Stomach smooth muscle (tissue), 2 donors: ENCODE measurements around the gene ATP6V0D1.
A peak's percentile ranks its signal among the peaks of the same experiment; 100 is the strongest.

ENCODE experiments used
- H3K27ac ChIP-seq: one replicate; pipeline ENCODE4 v1.7.0; 2013; ENCODE audit warnings: mild to moderate bottlenecking, low read length, inconsistent platforms
- H3K27me3 ChIP-seq, 2 donors: one replicate each; pipeline ENCODE4 v1.7.0; 2013; ENCODE audit warnings: low read length in 2 of 2; ENCODE audit not compliant: insufficient read depth in 2 of 2, control insufficient read depth in 1 of 2
- H3K36me3 ChIP-seq, 2 donors: one replicate each; pipeline ENCODE4 v1.7.0; 2013; ENCODE audit warnings: low read length in 2 of 2; ENCODE audit not compliant: control insufficient read depth in 2 of 2, insufficient read depth in 2 of 2
- H3K4me1 ChIP-seq: one replicate; pipeline ENCODE4 v1.7.0; 2013; ENCODE audit warnings: low read length; ENCODE audit not compliant: control insufficient read depth, insufficient read depth
- H3K4me3 ChIP-seq, 2 donors: one replicate each; pipeline ENCODE4 v1.7.0; 2013; ENCODE audit warnings: low read length in 2 of 2
- H3K9ac ChIP-seq, 2 donors: one replicate each; pipeline ENCODE4 v1.7.0; 2013; ENCODE audit warnings: low read length in 2 of 2, mild to moderate bottlenecking in 1 of 2
- H3K9me3 ChIP-seq, 2 donors: one replicate each; pipeline ENCODE4 v1.7.0; 2013; ENCODE audit warnings: low read length in 2 of 2; ENCODE audit not compliant: control insufficient read depth in 2 of 2
- donor health status: healthy.
- donor health status: Pancreatic carcinoma.

The ATP6V0D1 gene

DNA sequence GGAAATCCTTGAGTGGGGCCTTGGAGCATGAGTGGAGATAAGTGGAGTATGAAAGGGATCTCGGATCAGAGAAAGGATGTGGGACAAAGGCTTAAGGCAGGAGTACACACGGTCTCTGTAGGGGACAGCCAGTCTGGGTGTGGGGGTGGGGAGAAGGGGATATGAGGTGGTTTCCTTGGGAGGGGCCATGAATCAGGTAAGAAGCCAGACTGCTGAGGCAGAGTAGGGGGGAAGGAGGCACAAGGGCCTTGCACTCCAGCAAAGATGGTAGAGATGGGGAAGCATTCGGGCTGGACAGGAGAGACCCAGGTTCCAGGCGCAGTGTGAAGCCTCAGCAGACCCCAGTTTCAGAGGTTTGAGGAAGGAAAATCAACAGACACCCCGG, 48.5 kb downstream of the ATP6V0D1 start:
- Histone ChIP-seq H3K4me1 (peaks cover 20% of the 10 kb centered on the region), H3K4me3 (peak overlapping the region in 1 of 2 donors; percentile 22), H3K27ac (no peak overlapping the region), H3K27me3 (peaks cover 14 to 23% of the 10 kb centered on the region in 2 donors), H3K36me3 (peaks cover under 1 to 3% of the 10 kb centered on the region in 2 donors), H3K9me3 (no peaks in the 10 kb centered on the region), H3K9ac (no peak overlapping the region)

DNA sequence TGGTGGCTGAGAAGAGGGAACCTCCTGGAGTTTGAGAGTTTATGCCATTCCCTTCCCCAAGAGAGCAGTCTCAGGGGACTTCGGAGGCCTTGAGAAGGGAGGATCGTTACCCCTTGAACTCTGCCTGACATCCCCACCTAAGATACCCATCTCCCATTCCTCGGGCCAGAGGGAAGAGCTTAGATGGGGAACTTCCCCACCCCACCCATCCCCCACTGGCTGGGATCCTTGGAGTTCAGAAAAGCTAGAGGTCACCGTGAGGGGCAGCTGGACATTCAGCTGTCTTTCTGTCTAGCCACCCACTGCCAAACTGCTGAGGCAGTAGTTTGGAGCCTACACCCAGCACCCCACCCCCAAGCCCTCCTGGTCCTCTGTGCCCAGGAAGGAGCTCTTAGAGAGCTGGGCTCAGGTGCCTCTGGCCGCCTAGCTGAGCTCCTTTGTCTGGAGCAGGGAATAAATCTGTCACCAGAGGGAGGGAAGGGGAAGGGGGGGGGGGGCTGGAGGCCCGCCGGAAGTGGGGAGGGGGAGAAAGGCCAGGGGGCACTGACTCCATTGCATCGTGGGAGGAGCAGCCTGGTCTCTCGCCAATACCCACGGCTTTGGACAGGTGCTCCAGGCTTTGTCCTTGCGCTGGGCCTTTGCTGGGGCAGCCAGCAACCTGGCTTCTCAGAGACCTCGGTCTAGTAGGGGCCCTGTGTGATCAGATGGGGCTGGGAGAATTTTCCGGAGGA, 49.0 kb downstream of the ATP6V0D1 start:
- peak overlapping the region; percentile 58 to 76 for H3K4me3 ChIP-seq
- H3K27me3 ChIP-seq, result peaks cover 14 to 23% of the 10 kb centered on the region in 2 donors
- H3K9me3 ChIP-seq, result no peaks in the 10 kb centered on the region
- H3K27ac ChIP-seq, result no peak overlapping the region
- peak overlapping the region in 1 of 2 donors; percentile 62 for H3K9ac ChIP-seq
- peaks cover 20% of the 10 kb centered on the region for H3K4me1 ChIP-seq
- H3K36me3 ChIP-seq, result no peaks in the 10 kb centered on the region

DNA sequence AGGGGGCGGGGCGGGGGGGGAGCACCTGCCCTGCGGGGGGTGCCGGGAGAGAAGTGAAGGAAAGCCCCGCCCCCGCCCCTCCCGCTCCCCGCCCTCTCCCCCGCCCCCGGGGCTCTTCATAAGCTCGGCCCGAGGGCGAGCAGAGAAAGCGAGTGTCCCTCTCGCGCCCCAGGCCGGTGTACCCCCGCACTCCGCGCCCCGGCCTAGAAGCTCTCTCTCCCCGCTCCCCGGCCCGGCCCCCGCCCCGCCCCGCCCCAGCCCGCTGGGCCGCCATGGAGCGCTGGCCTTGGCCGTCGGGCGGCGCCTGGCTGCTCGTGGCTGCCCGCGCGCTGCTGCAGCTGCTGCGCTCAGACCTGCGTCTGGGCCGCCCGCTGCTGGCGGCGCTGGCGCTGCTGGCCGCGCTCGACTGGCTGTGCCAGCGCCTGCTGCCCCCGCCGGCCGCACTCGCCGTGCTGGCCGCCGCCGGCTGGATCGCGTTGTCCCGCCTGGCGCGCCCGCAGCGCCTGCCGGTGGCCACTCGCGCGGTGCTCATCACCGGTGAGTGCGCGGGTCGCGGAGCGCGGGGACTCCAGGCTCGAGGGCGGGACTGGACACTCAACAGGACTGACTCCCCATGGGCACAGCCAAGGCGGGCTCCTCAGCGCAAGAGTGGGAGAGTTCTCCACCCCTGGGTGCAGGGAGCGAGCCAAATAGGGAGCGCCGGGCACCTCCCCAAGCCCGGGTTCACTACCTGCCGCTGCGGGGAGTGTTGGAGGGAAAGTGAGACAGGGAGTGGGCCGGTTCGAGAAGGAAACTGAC, 49.8 kb downstream of the ATP6V0D1 start, which contains the start of gene HSD11B2:
Gene HSD11B2 (plus strand): TSS at position 145 of the 798 bp plus-strand sequence. CDS start 128 bp downstream, at position 273.
- Histone ChIP-seq H3K27me3 (peaks cover 14 to 23% of the 10 kb centered on the region in 2 donors), H3K9ac (peak within 1 kb of the TSS in 1 of 2 donors; percentile 62), H3K4me1 (peaks cover 20% of the 10 kb centered on the region), H3K36me3 (no peaks in the 10 kb centered on the region), H3K27ac (no peak within 1 kb of the TSS), H3K4me3 (peak within 1 kb of the TSS; percentile 58 to 76), H3K9me3 (no peaks in the 10 kb centered on the region)

DNA sequence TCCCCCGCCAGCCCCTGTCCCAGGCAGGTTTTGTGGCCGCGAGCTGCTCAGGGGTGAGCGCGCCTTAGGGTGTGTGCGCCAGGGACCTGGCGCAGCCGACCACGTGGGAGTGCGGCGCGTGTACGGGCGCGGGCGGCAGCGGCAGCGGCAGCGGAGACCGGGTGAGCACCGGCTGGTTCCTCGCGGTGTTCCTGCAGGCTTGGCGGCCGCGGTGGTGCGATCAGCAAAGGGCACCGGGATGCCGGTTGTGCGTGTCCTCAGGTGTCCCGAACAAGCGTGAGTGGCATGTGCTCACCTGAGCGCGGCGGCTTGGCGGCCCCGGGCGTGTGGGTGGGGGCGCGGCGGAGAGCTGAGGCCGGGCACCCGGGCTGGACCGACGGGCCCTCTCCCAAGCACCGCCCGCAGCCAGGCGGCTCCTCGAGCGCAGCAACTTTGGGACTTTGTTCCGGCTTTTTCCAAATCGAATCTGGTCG, 50.4 kb downstream of the ATP6V0D1 start:
- no peaks in the 10 kb centered on the region for H3K9me3 ChIP-seq
- peaks cover 20% of the 10 kb centered on the region for H3K4me1 ChIP-seq
- peaks cover 15 to 26% of the 10 kb centered on the region in 2 donors for H3K27me3 ChIP-seq
- H3K27ac ChIP-seq, result no peak overlapping the region
- H3K36me3 ChIP-seq, result no peaks in the 10 kb centered on the region
- H3K9ac ChIP-seq, result peak overlapping the region in 1 of 2 donors; percentile 36
- H3K4me3 ChIP-seq, result peak overlapping the region; percentile 50 to 70

DNA sequence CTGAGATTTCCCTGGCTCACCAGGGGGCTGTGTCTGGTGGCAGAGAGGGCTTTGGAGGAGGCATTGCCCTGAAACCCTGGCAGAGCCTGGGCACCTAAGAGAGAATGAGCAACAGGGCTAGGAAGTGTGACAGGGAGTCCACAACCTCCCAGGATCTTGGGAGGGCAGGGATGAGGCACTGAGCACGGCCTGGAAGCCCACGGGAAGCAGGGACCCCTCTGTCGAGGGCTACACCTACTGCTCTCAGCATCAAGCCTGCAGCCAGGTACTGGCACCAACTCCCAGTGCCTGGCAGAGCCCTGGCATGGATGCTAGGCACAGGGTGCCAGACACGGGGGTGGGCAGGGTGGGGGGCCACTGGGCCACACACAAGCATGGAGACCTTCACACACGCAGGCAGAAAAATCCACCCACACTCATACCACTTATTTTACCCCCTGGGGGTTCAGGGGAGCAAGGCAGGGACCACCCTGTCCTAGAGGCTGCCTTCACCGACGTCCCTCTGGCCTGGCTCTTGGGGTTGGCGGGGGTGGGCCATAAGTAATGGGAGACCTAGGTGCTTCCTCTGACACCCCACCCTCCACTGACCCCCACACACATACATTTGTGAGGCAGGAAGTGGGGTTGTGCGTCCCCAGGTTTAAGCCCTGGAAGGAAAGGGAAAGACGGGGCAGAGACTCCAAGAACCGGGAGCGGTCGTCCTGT, 51.0 kb downstream of the ATP6V0D1 start:
- Histone ChIP-seq H3K27me3 (peaks cover 17 to 27% of the 10 kb centered on the region in 2 donors), H3K4me3 (peak overlapping the region; percentile 50 to 70), H3K27ac (no peak overlapping the region), H3K36me3 (no peaks in the 10 kb centered on the region), H3K4me1 (peaks cover 20% of the 10 kb centered on the region), H3K9ac (peak overlapping the region in 1 of 2 donors; percentile 36), H3K9me3 (no peaks in the 10 kb centered on the region)

DNA sequence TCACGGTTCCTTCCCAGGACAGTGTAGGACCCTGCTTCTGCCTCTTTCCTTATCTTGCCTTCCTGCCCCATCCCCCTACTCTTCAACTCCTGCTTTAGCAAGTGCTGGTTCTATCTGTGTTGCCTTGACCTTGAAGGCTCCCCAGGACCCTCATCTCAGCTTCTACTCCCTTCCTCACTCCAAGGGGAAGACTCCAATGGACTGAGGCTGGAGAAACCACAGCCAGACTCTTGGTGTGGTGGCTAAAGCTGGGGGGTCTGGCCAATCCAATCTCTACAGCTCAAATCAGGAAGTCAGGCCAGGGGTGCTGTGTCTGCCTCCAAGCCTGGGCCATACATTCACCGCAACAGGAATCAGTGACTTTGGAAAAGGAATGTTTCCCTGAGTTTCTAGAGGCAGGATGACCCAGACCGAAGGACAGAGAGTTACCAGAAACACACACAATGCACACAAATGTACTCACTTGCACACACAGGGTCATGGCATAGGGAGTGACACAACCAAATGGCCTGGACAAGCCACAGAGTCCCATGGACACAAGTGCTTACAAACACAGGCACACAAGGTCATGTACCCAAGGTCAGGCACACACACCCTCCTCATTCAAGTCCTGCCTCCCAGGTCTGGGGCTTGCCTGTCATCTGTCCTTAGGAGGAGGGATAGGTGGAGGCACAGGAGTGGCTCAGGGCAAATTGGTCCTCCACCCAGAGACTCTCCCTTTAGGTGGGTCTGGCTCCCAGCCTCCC, 51.7 kb downstream of the ATP6V0D1 start:
- Histone ChIP-seq H3K9ac (peak overlapping the region in 1 of 2 donors; percentile 21), H3K36me3 (no peaks in the 10 kb centered on the region), H3K4me1 (peaks cover 18% of the 10 kb centered on the region), H3K9me3 (no peaks in the 10 kb centered on the region), H3K4me3 (no peak overlapping the region), H3K27ac (no peak overlapping the region), H3K27me3 (peaks cover 17 to 34% of the 10 kb centered on the region in 2 donors)

DNA sequence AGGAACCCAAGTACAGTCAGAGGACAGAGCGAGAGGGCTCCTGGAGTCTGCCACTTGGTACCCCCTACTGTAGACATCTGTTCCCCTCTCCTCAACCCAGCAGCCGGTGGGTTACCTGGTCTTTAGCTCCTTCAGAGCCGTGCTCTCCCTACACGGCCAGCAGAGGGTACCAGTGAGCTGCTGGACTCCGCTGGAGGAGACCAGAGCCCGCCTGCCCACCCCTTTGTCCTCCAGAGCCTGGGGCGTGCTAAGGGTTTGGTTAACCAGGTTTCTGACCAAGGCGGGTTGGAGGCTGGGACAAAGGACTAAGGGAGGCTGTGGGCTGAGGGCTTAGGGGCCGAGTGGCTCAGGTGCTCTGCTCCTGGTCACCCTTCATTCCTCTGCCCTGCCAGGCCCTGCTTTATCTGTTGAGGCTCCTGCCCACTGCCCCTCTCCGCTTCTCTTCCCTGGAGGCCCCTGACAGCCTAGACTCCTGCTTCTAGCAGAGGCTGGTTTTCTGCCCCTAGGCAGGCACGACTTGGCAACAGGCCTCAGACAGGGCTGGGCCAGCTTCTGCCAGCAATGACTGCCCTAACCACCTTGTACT, 52.7 kb downstream of the ATP6V0D1 start:
- Histone ChIP-seq H3K9ac (no peak overlapping the region), H3K9me3 (no peaks in the 10 kb centered on the region), H3K27me3 (peaks cover 17 to 34% of the 10 kb centered on the region in 2 donors), H3K4me3 (no peak overlapping the region), H3K27ac (no peak overlapping the region), H3K4me1 (peaks cover 18% of the 10 kb centered on the region), H3K36me3 (no peaks in the 10 kb centered on the region)

DNA sequence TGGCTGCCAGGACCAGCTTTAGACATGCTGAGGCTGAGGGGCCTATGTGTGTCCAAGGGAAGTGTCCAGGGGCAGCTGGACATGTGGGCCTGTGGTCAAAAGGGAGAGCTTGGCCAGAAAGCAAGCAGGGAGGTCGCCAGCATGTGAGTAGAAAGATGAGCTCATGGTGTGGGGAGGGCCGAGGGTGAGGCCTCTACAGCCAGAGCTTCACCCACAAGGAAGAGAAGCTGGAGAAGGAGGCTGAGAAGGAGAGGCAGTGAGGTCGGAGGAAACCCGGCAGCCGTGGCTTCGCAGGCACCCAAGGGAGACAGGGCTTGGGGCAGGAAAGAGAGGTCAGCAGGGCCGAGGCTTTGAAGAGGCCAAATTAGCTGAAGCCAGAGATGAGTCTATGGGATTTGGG, 54.0 kb downstream of the ATP6V0D1 start:
- Histone ChIP-seq H3K4me3 (no peak overlapping the region), H3K27ac (no peak overlapping the region), H3K4me1 (peaks cover 18% of the 10 kb centered on the region), H3K36me3 (no peaks in the 10 kb centered on the region), H3K27me3 (peaks cover 17 to 34% of the 10 kb centered on the region in 2 donors), H3K9ac (no peak overlapping the region), H3K9me3 (no peaks in the 10 kb centered on the region)

DNA sequence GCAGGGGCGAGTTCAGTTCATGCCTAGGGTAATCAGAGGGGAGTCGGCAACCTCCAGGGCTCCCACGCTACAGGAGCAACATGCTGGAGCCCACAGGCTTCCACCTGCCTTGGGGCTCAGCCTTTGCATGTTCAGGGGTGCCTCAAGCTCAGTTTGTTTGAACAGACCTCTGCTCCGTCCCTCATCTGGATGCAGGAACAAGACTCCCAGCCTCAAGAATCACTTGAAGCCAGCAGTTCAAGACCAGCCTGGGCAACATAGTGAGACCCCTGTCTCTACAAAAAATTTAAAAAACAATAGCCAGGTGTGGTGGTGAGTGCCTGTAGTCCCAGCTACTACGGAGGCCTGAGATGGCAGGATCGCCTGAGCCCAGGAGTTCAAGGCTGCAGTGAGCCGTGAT, 54.9 kb downstream of the ATP6V0D1 start:
- H3K4me1 ChIP-seq, result peaks cover 9% of the 10 kb centered on the region
- H3K36me3 ChIP-seq, result no peaks in the 10 kb centered on the region
- peaks cover 17 to 34% of the 10 kb centered on the region in 2 donors for H3K27me3 ChIP-seq
- no peaks in the 10 kb centered on the region for H3K9me3 ChIP-seq
- no peak overlapping the region for H3K27ac ChIP-seq
- H3K4me3 ChIP-seq, result no peak overlapping the region
- no peak overlapping the region for H3K9ac ChIP-seq
